PC-3 (cell line): ENCODE measurements around the gene AGPAT3.

Experiments
- CTCF ChIP-seq: fragments of 300-600 bp; sonication (generic); conservative IDR thresholded peaks from 2 replicates; pipeline ENCODE4 v1.5.1; 2017; ENCODE audit warnings: antibody characterized with exemption, low read depth, mild to moderate bottlenecking, low read length
- EZH2 ChIP-seq: fragments of 300-600 bp; sonication (generic); IDR thresholded peaks from one replicate; pipeline ENCODE4 v1.6.1; 2017; ENCODE audit warnings: antibody characterized with exemption, mild to moderate bottlenecking, low read length; ENCODE audit not compliant: unreplicated experiment
- EZH2phosphoT487 ChIP-seq: fragments of 300-600 bp; sonication (generic); IDR thresholded peaks from 2 replicates; pipeline ENCODE4 v1.6.1; 2018; ENCODE audit warnings: mild to moderate bottlenecking, antibody characterized with exemption, low read length, borderline replicate concordance

- TF ChIP-seq CTCF, result no peak
- no peak for TF ChIP-seq EZH2
- no peak for TF ChIP-seq EZH2phosphoT487
Measured at GRCh38 chr21:43932005-43932404, 67.0 kb downstream of the AGPAT3 start.
